ENCODE measurements around the gene FAT2.

Gene FAT2

DNA sequence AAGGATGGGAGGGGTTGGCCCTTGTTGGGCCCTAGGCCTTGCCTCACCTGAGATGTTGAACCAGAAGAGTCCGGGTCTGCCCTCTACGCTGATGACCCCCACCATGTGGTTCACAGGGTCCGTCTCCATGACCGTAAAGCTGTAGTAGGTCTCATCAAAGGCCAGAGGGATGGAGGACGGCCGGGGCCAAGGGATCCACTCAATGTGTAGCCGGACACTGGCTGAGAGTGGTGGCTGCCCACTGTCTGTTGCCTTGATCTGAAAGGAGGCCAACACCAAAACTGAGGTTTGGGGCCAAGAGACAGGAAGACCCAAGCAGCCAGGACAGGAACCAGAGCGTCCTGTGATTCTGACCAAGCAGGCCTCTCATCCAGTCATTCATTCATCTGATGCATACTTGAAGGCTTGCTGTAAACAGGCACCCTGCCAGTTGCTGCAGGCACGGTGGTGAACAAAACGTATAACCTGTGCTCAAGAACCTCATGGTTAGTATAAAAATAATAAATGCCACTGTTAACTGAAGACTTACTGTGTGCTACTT, 37.9 kb downstream of the FAT2 start:
- no peak for DNase-seq

DNA sequence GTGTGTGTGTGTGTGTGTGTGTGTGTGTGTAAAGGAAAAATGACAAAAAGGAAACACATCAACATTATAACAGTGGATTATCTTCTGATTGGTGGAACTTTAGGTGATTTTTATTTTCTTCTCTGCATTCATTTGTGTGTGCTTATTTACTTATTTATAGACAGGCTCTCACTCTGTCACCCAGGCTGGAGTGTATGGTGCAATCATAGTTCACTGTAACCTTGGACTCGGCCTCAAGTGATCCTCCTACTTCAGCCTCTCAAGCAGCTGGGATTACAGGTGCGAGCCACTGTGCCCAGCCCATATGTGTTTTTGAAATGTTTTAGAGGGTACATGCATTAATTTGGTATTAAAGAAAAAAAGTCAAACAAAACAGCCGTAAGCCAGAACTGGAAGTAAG, 39.1 kb downstream of the FAT2 start:
- no peak for DNase-seq

DNA sequence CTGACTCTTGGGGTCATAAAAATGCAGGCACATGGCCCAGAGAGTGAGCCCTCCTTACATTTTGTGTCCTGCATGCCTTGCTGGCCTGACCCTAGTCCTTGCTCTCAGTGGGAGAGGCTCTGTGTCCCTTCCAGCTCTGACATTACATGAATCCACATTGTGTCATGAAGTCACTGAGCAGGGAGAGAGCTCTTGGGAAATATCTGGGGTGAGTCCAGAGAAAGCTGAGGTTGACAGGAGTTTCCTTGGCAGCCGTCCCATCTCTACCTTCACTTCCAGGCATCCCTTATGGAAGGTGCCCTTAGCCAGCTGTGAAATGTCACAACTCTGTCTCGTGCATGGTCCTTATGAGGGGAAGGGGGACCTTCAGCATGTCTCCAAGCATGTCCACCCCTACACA, 41.0 kb downstream of the FAT2 start:
- no peak for DNase-seq

DNA sequence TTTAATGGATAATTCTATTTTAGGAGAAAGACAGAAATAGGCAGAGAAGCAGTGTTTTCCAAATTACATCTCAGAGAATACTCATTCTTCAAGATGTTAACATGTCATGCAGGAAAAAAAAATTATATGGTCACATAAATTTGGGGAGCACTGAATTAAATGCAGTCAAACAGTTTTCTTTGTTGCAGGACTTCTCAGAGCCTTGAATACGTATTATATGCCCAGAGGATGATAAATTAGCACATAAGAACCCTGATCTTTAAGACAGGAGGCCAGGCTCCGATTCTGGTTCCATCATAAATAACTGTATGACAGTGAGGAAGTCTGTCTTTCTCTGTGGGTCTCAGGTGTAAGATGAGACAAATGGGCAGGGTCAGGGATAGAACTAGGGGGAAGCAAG, 41.4 kb downstream of the FAT2 start:
- DNase-seq, result no peak

- no peak for DNase-seq
These were observed 43.8 kb downstream of the FAT2 start for GRCh38 chr5:151547364-151547763.

- DNase-seq, result no peak
These were observed 49.6 kb downstream of the FAT2 start for GRCh38 chr5:151541571-151541970.
